AG09309 (cell line): ENCODE data around the gene FAM50A.
"Not testable (repeated sequence)": the region's sequence is repeated elsewhere in the genome, so short reads cannot be mapped to it uniquely, and the experiment has no call there.

Experiments
- DNase-seq: peaks from one replicate; pipeline ENCODE4 v3.0.0-alpha.2; 2010; ENCODE audit warnings: low read depth
- H3K4me3 ChIP-seq: 2 replicates; pipeline ENCODE4 v1.5.1; 2011; ENCODE audit warnings: mild to moderate bottlenecking, low read depth, low read length, moderate library complexity; ENCODE audit not compliant: control insufficient read depth
- TF ChIP-seq, protein P1 (sequence below): IDR thresholded peaks from 2 replicates; pipeline ENCODE4 v1.5.1; 2011; ENCODE audit warnings: mild to moderate bottlenecking, low read depth, low read length, inconsistent platforms; ENCODE audit not compliant: insufficient read depth, control insufficient read depth; ENCODE audit errors: missing control alignments

Gene FAM50A

GRCh38 chrX:154495472-154495922 is 51.6 kb downstream of the FAM50A start:
- DNase-seq: no peak
- H3K4me3 ChIP-seq: no peak overlapping the region
- TF ChIP-seq, protein P1, sequence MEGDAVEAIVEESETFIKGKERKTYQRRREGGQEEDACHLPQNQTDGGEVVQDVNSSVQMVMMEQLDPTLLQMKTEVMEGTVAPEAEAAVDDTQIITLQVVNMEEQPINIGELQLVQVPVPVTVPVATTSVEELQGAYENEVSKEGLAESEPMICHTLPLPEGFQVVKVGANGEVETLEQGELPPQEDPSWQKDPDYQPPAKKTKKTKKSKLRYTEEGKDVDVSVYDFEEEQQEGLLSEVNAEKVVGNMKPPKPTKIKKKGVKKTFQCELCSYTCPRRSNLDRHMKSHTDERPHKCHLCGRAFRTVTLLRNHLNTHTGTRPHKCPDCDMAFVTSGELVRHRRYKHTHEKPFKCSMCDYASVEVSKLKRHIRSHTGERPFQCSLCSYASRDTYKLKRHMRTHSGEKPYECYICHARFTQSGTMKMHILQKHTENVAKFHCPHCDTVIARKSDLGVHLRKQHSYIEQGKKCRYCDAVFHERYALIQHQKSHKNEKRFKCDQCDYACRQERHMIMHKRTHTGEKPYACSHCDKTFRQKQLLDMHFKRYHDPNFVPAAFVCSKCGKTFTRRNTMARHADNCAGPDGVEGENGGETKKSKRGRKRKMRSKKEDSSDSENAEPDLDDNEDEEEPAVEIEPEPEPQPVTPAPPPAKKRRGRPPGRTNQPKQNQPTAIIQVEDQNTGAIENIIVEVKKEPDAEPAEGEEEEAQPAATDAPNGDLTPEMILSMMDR: no peak

DNA sequence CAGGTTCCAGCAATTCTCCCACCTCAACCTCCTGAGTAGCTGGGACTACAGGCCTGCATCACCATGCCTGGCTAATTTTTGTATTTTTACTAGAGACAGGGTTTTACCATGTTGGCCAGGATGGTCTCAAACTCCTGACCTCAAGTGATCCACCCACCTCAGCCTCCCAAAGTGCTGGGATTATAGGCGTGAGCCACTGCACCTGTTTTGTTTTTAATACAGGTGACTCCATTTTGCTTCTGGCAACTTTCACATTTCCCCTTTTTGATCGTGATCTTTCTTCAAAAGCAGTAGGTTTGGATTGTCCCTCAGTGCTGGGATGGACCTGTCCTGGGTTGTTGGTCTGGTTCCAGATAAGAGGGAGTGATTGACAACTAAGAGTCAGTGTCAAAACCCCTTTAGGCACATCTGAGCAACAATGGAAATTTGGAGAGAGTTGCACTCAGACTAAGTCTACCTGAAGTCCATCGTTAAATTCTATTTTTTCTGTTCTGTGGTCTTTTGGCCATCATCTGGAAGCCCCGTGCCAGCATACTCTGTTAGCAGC is 52.7 kb downstream of the FAM50A start:
- H3K4me3 ChIP-seq, DNase-seq: not testable (repeated sequence)
